Activated naive CD4-positive, alpha-beta T cell treated with anti-CD3 and anti-CD28 coated beads, Interleukin-2, amount 50 U/mL, for 72 hours (primary cell): ENCODE measurements around the gene TBXAS1. TPM values are rescaled to one million over a fixed set of nuclear protein-coding genes. Genes with fewer than 3 reads are reported as not detected.

Experiments used
- ATAC-seq, 2 donors: fragments of 150-1000 bp; cut with Tn5 transposase; 2 replicates each; pipeline ENCODE4 v1.10.0; 2021; ENCODE audit warnings: mild to moderate bottlenecking in 2 of 2, moderate library complexity in 2 of 2
- DNase-seq, 2 donors: peaks; one replicate each; pipeline ENCODE4 v3.0.0; 2021 to 2022; ENCODE audit warnings: low spot score in 2 of 2
- H3K27ac Mint-ChIP-seq, 2 donors: one replicate each; pipeline ENCODE4 v1.8.0; 2022; ENCODE audit warnings: mild to moderate bottlenecking in 2 of 2, mixed read lengths in 2 of 2
- H3K36me3 Mint-ChIP-seq, 2 donors: one replicate each; pipeline ENCODE4 v1.8.0; 2022; ENCODE audit warnings: mixed read lengths in 2 of 2
- H3K9me3 Mint-ChIP-seq, 2 donors: one replicate each; pipeline ENCODE4 v1.8.0; 2022; ENCODE audit warnings: mixed read lengths in 2 of 2
- total RNA-seq, 2 donors: library from RNA; stranded (reverse); gene quantifications; one replicate each; pipeline ENCODE4 v1.2.3, GENCODE V29; 2022

TBXAS1 gene
- total RNA-seq, 2 donors from 2014 or later, result 1.4 to 5.8 TPM

DNA sequence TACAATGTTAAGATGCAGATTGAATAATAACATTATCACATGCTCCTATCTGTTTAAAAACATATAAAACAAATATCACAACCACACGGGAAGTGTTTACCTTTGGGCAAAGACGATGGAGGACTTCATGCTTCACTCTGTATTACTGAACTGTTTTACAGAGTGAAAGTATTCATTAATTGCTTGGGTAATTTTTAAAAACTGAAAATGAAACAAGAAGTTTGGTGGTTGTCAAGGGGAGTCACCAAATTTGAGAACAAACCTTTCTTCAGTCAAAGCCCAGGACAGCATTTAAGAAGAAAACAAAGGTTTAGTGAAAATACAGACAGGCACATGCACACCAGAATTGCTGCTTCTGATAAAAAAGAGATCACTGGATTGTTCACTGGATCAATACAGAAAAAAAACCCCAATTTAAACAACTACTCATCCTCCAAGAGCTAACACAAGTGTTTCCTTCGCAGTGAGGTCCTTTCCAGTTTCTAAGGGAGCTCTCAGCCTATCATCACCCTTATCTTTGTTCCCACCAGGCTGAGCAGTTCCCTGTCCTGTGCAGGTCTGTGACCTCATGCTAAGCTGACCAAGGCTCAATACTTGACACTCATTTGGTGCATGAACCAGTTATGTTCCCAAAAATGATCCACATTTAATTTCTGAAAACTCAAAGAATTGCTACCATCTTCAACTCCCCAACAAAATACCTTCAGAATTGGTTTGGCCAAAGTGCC, 224.9 kb downstream of the TBXAS1 start:
- H3K27ac Mint-ChIP-seq, result no peak overlapping the region
- no peak for ATAC-seq

DNA sequence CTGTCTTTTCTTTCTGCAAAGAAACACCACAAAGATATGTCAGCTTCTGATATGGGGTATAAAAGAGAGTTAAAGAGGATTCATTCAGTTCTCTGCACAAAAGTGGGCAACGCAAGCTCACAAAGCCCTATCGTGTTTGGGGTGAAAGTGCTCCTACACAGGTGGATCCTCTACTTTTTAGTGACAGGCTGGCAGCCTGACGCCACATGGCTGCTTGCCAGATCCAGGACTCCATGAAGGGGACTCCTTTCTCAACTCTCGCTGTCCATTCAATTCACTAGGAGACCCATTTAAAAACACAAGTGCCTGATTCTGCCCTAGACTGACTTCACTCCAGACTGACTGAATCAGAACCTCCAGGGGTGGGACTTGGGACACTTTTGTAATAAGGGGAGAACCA, 225.7 kb downstream of the TBXAS1 start:
- Mint-ChIP-seq H3K9me3 (no peaks in the 10 kb centered on the region), H3K36me3 (peaks cover 0 to 26% of the 10 kb centered on the region in 2 donors), H3K27ac (no peak overlapping the region)
- ATAC-seq, result no peak
- no peak for DNase-seq

More for the DNA sequence above, 224.9 kb downstream of the TBXAS1 start:
- Mint-ChIP-seq H3K36me3 (peaks cover 0 to 21% of the 10 kb centered on the region in 2 donors), H3K9me3 (no peaks in the 10 kb centered on the region)
- DNase-seq, result no peak

DNA sequence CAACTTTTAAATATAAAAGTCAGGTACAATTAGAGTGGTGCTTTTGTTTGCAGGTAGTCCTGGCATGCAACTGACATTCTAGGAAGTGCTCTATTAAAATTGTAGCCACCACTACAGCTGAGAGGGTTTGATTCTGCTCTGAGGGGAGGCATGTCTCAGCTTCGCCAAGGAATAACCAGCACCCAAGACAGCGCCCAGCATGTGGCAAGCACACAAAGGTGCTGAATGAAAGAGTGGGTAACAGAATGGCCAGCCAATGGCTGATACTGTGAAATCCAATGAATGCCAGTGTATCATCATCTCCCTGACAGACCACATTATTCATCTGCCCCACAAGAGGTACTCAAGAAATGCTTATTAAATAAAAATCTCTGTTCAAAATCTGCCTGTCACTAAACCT, 226.8 kb downstream of the TBXAS1 start:
- Mint-ChIP-seq H3K27ac (no peak overlapping the region), H3K9me3 (no peaks in the 10 kb centered on the region), H3K36me3 (peaks cover 3 to 32% of the 10 kb centered on the region in 2 donors)
- no peak for ATAC-seq
- DNase-seq, result no peak

DNA sequence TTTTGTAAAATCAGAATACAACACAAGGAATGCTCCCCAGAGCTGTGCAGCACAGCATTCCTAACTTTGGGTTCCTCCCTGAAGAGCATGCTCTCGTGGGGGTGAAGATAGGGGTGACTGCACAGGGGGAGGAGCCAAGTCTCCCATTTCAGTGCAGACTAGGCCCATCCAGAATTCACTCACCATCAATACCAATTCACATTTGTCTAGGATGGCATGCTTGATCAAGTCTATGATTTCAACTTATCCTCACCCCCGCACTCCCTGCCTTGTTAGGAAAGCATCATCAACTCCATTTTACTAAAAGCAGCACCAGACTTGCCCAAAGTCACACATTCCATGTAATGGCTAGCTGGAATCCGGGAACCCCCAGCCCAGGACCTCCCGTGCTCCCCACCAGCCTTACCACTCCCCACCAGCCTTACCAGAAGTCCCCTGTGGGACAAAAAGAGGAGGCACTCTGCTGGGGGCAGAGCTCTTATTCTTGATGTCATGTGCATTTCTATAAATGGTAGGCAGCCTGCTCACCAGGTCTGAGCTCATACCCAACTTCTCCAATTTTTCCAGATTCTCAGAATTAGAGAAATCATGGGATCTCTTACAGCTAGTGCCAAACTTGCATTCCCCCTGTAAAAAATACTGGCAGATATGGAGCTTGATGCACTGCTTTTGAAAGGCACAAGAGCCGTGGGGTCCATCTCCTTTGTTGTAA, 227.5 kb downstream of the TBXAS1 start:
- ATAC-seq (no peak), DNase-seq (no peak)
- Mint-ChIP-seq H3K36me3 (peaks cover 6 to 39% of the 10 kb centered on the region in 2 donors), H3K9me3 (no peaks in the 10 kb centered on the region), H3K27ac (peak overlapping the region in 1 of 2 donors; percentile 6)

DNA sequence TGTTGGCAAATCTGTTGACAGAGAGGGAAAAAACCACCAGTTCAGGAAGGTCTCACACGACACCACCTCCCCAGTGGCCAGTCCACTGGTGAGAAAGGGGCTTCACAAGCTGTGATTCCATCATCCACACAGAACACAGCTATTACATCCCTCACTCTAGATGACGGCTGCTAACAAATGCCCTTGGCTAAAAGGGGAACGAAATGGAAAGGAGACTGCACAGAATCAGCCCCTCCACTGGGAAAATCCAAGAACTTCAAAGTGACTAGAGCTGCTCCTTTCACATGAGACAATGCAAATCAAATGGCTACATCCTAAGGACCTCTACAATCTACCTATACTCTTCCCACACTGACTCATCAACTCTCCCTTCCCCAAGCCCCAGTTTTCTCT, 228.1 kb downstream of the TBXAS1 start:
- no peak for ATAC-seq
- Mint-ChIP-seq H3K9me3 (no peaks in the 10 kb centered on the region), H3K27ac (no peak overlapping the region), H3K36me3 (peaks cover 6 to 37% of the 10 kb centered on the region in 2 donors)
- no peak for DNase-seq

DNA sequence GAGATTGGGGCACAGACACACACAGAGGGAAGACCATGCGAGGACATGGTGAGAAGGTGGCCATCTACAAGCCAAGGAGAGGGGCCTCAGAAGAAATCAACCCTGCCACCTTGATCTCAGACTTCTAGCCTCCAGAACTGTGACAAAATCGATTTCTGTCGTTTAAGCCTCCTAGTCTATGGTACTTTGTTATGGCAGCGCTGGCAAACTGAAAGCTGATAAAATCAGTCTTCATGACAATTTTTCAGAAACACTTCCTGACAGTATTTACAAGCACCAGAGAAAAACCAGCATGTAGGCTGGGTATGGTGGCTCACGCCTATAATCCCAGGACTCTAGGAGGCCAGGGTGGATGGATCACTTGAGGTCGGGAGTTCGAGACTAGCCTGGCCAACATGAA, 229.5 kb downstream of the TBXAS1 start:
- H3K27ac Mint-ChIP-seq, result no peak overlapping the region
- H3K36me3 Mint-ChIP-seq, result peaks cover 6 to 31% of the 10 kb centered on the region in 2 donors
- no peak for DNase-seq
- H3K9me3 Mint-ChIP-seq, result no peaks in the 10 kb centered on the region
- ATAC-seq, result no peak

DNA sequence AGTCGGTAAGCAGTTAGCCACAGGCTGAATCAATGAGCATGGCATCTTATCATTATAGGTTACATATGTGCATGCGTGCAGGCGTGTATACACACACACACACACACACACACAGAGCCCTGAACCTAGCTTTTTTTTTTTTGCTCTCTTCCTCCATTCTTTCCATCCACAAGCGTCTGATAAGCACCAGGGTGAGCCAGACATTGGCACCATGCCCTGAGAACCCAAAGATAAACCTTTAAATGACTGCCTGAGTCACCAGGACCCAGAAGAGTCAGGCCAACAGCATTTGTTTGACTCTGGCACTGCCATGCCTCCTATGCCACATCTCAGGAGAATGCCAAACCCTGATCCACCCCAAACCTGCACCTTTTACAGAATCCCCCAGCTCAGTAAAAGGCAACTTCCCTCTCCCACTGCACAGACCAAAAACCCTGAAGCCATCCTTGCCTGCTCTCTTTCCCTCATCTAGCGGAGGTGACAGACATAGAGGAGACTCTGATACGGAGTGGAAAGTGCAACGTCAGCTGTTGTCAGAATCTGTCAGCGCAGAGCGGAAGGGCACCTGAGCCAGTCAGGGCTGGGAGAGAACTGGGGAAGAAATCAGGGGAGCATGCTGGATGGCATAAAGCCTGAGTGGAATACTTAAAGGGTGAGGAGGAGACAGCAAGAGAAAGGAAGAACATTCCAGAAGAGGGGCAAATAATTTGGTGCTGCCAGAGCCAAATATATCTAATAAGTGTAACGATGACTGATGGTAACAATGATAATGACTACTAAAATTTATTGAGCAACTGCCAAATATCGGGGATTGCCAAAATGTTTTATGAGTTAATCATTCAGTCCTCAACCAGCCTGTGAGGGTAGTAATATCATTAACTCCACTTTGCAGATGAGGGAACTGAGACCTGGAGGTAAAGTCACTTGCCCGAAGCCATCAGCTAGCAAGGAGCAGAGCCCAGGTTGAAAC, 230.5 kb downstream of the TBXAS1 start:
- peak in 1 of 2 donors; percentile 26 for ATAC-seq
- no peaks in the 10 kb centered on the region for H3K9me3 Mint-ChIP-seq
- peaks cover 6 to 26% of the 10 kb centered on the region in 2 donors for H3K36me3 Mint-ChIP-seq
- H3K27ac Mint-ChIP-seq, result peak overlapping the region in 1 of 2 donors; percentile 35
- DNase-seq, result no peak

DNA sequence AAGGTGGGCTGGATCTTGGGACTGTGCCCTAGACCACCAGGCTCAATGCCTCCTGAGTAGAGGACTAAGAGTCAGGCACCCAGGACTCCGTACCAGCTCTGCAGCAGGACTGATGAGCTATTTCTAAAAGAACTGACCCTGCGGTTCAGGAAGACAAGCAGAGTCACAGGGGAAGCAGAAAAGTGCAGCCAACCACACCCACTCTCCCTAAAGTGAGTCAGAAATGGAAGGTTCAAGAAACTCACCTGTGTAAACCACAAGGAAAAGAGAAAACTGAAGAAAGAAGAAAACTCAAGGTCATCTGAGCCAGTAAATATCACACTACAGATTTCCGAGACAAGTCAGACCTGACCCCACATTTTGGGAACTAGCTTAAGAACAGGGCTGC, 231.2 kb downstream of the TBXAS1 start:
- ATAC-seq (peak; percentile 6 to 20), DNase-seq (no peak)
- Mint-ChIP-seq H3K27ac (peak overlapping the region in 1 of 2 donors; percentile 2), H3K36me3 (peaks cover 6 to 26% of the 10 kb centered on the region in 2 donors), H3K9me3 (no peaks in the 10 kb centered on the region)

DNA sequence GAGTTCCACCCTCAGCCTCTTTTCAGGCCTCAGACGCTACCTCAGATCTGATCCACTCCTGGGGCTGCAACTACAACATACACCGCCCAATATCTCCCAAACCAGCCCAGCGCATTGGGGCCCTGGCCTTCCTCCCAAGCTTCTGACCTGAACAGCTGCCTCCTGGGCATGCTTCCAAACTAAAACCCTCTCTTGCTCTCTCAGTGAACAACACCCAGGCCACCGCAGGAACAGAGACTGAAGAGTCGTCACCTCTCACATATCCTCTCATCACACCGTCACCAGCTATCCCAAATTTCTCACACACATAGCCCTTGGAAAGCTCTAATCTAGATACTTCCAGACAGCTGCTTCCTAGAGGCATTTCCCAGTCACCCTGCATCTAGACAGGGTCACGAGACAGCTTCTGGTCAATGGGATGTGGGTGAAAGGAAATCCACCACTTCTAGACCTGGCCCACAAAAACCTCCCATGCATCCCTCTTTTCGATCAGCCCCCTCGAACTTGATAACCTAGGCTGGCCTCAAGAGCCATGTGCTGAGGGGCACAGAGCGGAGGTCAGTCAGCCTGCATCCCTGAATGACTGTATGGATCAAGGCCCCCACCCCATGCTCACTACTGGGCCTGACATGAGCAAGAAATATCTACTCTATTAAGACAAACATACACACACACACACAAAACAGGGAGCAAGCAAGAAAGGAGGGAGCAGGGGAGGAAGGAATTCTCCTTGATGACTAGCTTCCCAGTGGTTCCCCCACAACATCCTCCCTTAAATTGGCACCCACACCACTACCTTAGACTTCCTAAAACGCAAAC, 231.9 kb downstream of the TBXAS1 start:
- H3K27ac Mint-ChIP-seq, result peak overlapping the region; percentile 2 to 41
- H3K9me3 Mint-ChIP-seq, result peaks cover 5 to 6% of the 10 kb centered on the region in 2 donors
- H3K36me3 Mint-ChIP-seq, result peaks cover 8 to 32% of the 10 kb centered on the region in 2 donors
- DNase-seq, result no peak
- no peak for ATAC-seq

DNA sequence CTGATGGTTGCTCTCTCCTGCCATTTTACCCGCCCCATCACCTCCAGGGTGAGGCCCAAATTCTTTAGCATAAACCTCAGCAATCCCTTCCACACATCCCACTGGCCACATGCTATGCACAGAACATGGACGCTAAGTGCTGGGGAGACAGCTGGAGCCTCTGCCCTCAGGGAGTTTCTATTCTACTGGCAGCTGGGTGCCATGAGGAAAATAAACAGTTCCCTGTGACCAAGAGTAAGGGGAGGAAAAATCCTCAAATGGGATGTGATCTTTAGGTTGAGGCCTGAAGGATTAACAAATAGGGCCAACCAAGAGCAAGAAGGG, 232.5 kb downstream of the TBXAS1 start:
- Mint-ChIP-seq H3K27ac (peak overlapping the region in 1 of 2 donors; percentile 60), H3K36me3 (peaks cover 13 to 34% of the 10 kb centered on the region in 2 donors), H3K9me3 (peaks cover 10 to 11% of the 10 kb centered on the region in 2 donors)
- no peak for DNase-seq
- ATAC-seq, result no peak

DNA sequence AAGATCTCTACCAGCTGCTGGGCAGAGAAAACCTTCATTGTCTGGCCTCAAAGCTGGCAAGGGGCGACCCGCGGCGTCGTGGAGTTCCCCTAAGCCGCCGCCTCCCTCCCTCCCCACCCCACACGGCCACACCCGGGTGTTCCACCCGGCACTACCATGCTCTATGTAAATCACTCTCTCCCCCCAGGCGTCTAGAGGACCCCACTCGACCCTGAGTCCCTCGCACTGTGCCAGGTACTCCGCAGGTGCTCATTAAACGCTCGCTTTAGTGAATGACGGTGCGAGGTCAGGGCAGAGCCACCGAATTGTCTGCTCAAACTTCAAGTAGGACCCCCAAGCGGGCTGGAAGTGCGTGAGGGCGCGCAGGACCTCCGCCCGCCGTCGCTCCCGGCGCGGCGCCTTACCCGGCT, 233.1 kb downstream of the TBXAS1 start:
- Mint-ChIP-seq H3K9me3 (peaks cover 16 to 17% of the 10 kb centered on the region in 2 donors), H3K27ac (peak overlapping the region in 1 of 2 donors; percentile 60), H3K36me3 (peaks cover 19 to 37% of the 10 kb centered on the region in 2 donors)
- ATAC-seq, result peak; percentile 6 to 23
- no peak for DNase-seq

DNA sequence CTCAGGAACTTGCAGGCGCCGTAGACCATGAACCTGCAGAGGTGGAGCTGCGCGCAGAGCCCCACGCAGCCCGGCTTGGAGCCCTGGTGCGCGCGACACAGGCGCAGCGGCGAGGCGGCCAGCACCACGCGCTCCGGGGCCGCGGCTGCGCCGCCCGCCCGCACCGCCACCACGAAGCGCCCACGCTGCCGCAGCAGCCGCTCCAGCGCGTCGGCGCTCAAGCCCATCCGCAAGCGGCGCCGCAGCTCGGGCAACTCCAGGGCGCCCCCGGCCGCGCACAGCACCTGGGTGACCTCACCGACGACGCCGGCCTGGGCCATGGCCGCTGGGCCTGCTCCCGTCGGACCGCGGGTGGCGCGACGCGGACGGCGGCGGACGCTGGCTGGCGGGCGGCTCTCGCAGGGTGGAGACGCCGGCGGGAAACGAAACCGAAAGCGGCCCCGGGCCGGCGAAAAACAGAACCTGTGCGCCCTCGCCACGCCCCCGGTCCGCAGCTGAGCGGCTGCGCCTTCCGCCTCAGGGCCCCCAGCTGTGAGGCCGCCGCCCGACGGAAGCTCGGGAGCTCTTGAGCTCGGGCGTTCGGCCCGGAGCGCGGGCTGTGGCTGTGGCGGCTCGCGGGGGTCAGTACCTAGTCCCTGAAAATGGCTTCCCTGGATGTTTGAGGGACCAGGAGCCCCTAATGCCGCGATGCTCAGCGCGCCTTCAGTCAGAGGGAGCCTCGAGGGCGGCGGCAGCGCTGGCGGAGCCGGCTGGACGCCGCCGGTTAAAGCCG, 233.7 kb downstream of the TBXAS1 start, which contains the start of gene PARP12:
TSS of gene PARP12 (minus strand) at position 424 of the 772 bp plus-strand sequence. CDS start at position 320, 104 bp downstream.
- peak; percentile 81 to 83 for ATAC-seq
- Mint-ChIP-seq H3K36me3 (peaks cover 24 to 42% of the 10 kb centered on the region in 2 donors), H3K27ac (peak within 1 kb of the TSS; percentile 65 to 84), H3K9me3 (peaks cover 19 to 21% of the 10 kb centered on the region in 2 donors)
- peak; percentile 85 to 88 for DNase-seq

DNA sequence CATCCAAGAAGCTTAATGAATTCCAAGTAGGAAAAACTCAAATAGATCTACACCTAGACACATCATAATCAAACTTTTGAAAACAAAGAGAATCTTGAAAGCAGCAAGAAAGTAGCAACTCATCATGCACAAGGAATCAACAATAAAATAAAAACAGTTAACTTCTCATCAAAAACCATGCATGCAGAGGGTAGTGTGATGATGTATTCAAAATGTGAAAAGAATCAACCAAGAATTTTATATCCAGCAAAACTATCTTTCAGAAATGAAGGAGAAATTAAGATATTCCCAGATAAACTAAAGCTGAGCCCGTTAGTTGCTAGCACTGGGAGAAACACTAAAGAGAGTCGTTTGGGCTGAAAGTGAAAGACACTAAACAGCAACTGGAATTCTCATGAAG, 238.0 kb downstream of the TBXAS1 start:
- Mint-ChIP-seq H3K36me3 (peaks cover 18 to 33% of the 10 kb centered on the region in 2 donors), H3K27ac (no peak overlapping the region), H3K9me3 (peaks cover 19 to 25% of the 10 kb centered on the region in 2 donors)
- no peak for ATAC-seq
- no peak for DNase-seq

DNA sequence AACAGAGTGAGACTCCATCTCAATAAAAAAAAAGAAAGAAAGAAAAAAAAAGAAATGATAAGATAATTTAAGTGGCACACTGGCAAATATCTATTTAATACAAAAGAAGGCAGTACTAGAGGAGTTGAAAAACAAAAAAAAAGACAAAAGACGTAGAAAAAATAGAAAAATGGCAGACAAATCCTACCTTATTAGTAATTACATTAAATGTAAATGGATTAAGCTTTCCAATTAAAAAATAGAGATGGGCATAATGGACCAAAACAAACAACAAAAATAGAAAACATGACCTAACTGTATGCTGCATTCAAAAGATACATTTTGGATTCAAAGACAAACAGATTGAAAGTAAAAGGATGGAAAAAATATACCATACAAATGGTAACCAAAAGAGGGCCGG, 239.0 kb downstream of the TBXAS1 start:
- ATAC-seq (no peak), DNase-seq (no peak)
- Mint-ChIP-seq H3K36me3 (peaks cover 18 to 33% of the 10 kb centered on the region in 2 donors), H3K27ac (no peak overlapping the region), H3K9me3 (peaks cover 19 to 25% of the 10 kb centered on the region in 2 donors)

DNA sequence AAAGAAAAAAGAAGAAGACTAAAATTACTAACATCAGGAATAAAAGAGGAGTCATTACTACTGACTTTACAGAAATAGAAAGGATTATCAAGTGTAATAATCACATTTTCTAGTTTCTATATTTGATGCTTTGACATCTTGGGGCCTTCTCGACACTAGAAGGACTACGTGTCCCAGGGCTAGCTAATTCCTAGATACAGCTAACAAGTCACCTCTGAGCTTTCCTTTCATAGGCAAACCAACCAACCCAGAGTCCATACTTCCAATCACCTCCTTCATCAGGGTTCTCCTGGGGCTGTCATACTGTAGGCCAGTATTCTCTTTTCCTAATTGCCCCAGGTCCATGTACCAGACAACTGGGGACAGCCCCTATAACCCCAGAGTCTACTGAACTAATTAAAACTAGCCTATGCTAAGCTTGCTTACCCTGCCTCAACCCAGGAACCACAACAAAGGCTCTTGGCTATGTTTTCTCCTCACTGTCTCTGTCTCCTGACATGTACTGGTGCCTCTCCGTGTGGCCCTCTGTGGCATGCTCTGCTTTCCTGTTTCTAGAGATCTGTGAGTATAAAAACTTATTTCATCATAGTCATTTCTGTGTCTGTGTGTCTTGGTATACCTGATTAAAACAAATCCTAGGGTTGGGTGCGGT, 240.4 kb downstream of the TBXAS1 start:
- H3K27ac Mint-ChIP-seq, result no peak overlapping the region
- DNase-seq, result no peak

More for the DNA sequence above, 240.4 kb downstream of the TBXAS1 start:
- ATAC-seq, result peak; percentile 59
- Mint-ChIP-seq H3K9me3 (peaks cover 19 to 25% of the 10 kb centered on the region in 2 donors), H3K36me3 (peaks cover 18 to 33% of the 10 kb centered on the region in 2 donors)
